Measurements from ENCODE around the gene PLEKHA6.

PLEKHA6 gene

DNA sequence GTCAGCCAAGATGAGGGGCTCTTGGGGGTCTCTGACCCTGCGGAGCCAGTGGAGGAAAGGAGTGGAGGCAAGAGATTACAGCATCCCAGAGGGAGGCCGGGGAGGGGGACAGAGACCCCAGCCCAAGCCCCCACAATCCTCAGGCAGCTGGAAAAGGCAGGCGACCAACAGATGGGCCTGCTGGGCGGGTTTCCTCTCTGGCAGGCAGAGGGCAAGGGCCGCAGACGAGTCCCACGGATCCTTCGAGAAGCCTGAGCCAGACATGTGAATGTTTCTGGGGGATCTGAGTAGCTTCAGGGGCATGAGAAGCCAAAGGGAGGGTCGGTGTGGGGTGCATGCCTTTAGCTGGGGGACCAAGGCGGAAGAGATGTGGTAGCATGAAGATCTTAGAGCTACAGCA, 2.1 kb upstream of the PLEKHA6 start:
- no CpG with 5 or more reads among the region's 10 CpGs for WGBS (ENCODE audit: extremely low coverage, insufficient coverage, low lambda C conversion rate)
- H3K23ac ChIP-seq (ENCODE audit: low read length) = no peak overlapping the region
- no peak overlapping the region for H3K4me3 ChIP-seq (ENCODE audit: low read length)
- no peak overlapping the region for H2BK120ac ChIP-seq (ENCODE audit: low read depth, low read length)
- H3K9ac ChIP-seq (ENCODE audit: low read length) = no peak overlapping the region
- no peak overlapping the region for H2BK15ac ChIP-seq (replicated peaks; ENCODE audit: low read depth)
- H3K4me2 ChIP-seq (ENCODE audit: low read length) = no peak overlapping the region
- no peaks in the 10 kb centered on the region for H3K36me3 ChIP-seq (ENCODE audit: control insufficient read depth, insufficient read depth, low read length)
- no peaks in the 10 kb centered on the region for H3K27me3 ChIP-seq (ENCODE audit: insufficient read depth, low read length, poor library complexity)
- no peak overlapping the region for H3K27ac ChIP-seq (ENCODE audit: low read depth, low read length)
- H3K4me1 ChIP-seq (ENCODE audit: control insufficient read depth, low read depth, low read length) = peaks cover 3% of the 10 kb centered on the region
- H2BK5ac ChIP-seq (ENCODE audit: low read length) = no peak overlapping the region
- no peak overlapping the region for H3K18ac ChIP-seq (ENCODE audit: low read length)
- no peaks in the 10 kb centered on the region for H3K79me2 ChIP-seq (ENCODE audit: control insufficient read depth, insufficient read depth, low read length)
- no peak overlapping the region for H3K4ac ChIP-seq (ENCODE audit: low read depth, low read length)
- H3K79me1 ChIP-seq (ENCODE audit: low read length) = no peaks in the 10 kb centered on the region
- no peak for DNase-seq
- no peak overlapping the region for H3K56ac ChIP-seq (ENCODE audit: low read length)
- no peak overlapping the region for H4K5ac ChIP-seq (ENCODE audit: low read length)
- no peak overlapping the region for H4K8ac ChIP-seq (ENCODE audit: low read depth, low read length)
- H2AK5ac ChIP-seq (ENCODE audit: low read length) = no peak overlapping the region

- Histone ChIP-seq H3K4ac (ENCODE audit: low read depth, low read length) (no peak overlapping the region), H2AK5ac (ENCODE audit: low read length) (no peak overlapping the region), H3K23ac (ENCODE audit: low read length) (no peak overlapping the region), H3K4me1 (ENCODE audit: control insufficient read depth, low read depth, low read length) (peaks cover 3% of the 10 kb centered on the region), H3K27me3 (ENCODE audit: insufficient read depth, low read length, poor library complexity) (no peaks in the 10 kb centered on the region), H3K79me2 (ENCODE audit: control insufficient read depth, insufficient read depth, low read length) (no peaks in the 10 kb centered on the region), H3K4me2 (ENCODE audit: low read length) (no peak overlapping the region), H4K5ac (ENCODE audit: low read length) (no peak overlapping the region), H2BK5ac (ENCODE audit: low read length) (no peak overlapping the region), H3K9ac (ENCODE audit: low read length) (no peak overlapping the region), H3K18ac (ENCODE audit: low read length) (no peak overlapping the region), H3K56ac (ENCODE audit: low read length) (no peak overlapping the region), H3K4me3 (ENCODE audit: low read length) (no peak overlapping the region), H2BK120ac (ENCODE audit: low read depth, low read length) (no peak overlapping the region), H3K79me1 (ENCODE audit: low read length) (no peaks in the 10 kb centered on the region), H3K36me3 (ENCODE audit: control insufficient read depth, insufficient read depth, low read length) (no peaks in the 10 kb centered on the region), H4K8ac (ENCODE audit: low read depth, low read length) (no peak overlapping the region), H3K27ac (ENCODE audit: low read depth, low read length) (no peak overlapping the region), H2BK15ac (replicated peaks; ENCODE audit: low read depth) (no peak overlapping the region)
- DNase-seq = no peak
- whole genome bisulfite sequencing (ENCODE audit: extremely low coverage, insufficient coverage, low lambda C conversion rate) = no CpG with 5 or more reads among the region's 2 CpGs
Measured at GRCh38 chr1:204361341-204361771, 1.6 kb upstream of the PLEKHA6 start.

- Histone ChIP-seq H3K36me3 (ENCODE audit: control insufficient read depth, insufficient read depth, low read length) (no peaks in the 10 kb centered on the region), H3K4me1 (ENCODE audit: control insufficient read depth, low read depth, low read length) (peaks cover 3% of the 10 kb centered on the region), H3K27ac (ENCODE audit: low read depth, low read length) (no peak overlapping the region), H2AK5ac (ENCODE audit: low read length) (no peak overlapping the region), H3K79me1 (ENCODE audit: low read length) (no peaks in the 10 kb centered on the region), H4K5ac (ENCODE audit: low read length) (no peak overlapping the region), H3K23ac (ENCODE audit: low read length) (no peak overlapping the region), H2BK5ac (ENCODE audit: low read length) (no peak overlapping the region), H3K79me2 (ENCODE audit: control insufficient read depth, insufficient read depth, low read length) (no peaks in the 10 kb centered on the region), H3K4me2 (ENCODE audit: low read length) (no peak overlapping the region), H3K4ac (ENCODE audit: low read depth, low read length) (no peak overlapping the region), H3K18ac (ENCODE audit: low read length) (no peak overlapping the region), H2BK15ac (replicated peaks; ENCODE audit: low read depth) (no peak overlapping the region), H3K4me3 (ENCODE audit: low read length) (no peak overlapping the region), H3K56ac (ENCODE audit: low read length) (no peak overlapping the region), H3K9ac (ENCODE audit: low read length) (no peak overlapping the region), H3K27me3 (ENCODE audit: insufficient read depth, low read length, poor library complexity) (no peaks in the 10 kb centered on the region), H2BK120ac (ENCODE audit: low read depth, low read length) (no peak overlapping the region), H4K8ac (ENCODE audit: low read depth, low read length) (no peak overlapping the region)
- no CpG with 5 or more reads among the region's 4 CpGs for WGBS (ENCODE audit: extremely low coverage, insufficient coverage, low lambda C conversion rate)
- DNase-seq = no peak
Measured at GRCh38 chr1:204360314-204360713, 585 bp upstream of the PLEKHA6 start.

DNA sequence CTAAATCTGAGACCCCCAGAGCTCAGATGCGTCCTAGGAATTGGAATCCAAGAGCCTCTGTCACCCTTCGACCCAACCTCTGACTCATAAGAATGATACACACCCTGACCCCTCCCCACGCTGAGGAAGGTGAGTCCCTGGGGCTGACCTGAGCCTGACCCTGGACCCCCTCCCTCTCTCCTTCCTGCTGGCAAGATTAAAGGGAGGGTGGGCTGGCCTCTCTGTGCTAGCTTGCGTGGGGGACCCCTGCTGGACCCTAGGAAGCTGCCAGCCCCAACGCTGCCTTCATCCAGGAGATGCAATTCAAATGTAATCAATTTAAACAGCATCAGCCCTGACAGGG, 627 bp downstream of the PLEKHA6 start:
- H3K36me3 ChIP-seq (ENCODE audit: control insufficient read depth, insufficient read depth, low read length) = no peaks in the 10 kb centered on the region
- no peak overlapping the region for H3K18ac ChIP-seq (ENCODE audit: low read length)
- no peaks in the 10 kb centered on the region for H3K79me2 ChIP-seq (ENCODE audit: control insufficient read depth, insufficient read depth, low read length)
- no peak overlapping the region for H2BK5ac ChIP-seq (ENCODE audit: low read length)
- no CpG with 5 or more reads among the region's 5 CpGs for WGBS (ENCODE audit: extremely low coverage, insufficient coverage, low lambda C conversion rate)
- no peak overlapping the region for H2BK15ac ChIP-seq (replicated peaks; ENCODE audit: low read depth)
- H3K4me1 ChIP-seq (ENCODE audit: control insufficient read depth, low read depth, low read length) = peaks cover 3% of the 10 kb centered on the region
- H3K56ac ChIP-seq (ENCODE audit: low read length) = peak overlapping the region; percentile 18
- H3K4me3 ChIP-seq (ENCODE audit: low read length) = no peak overlapping the region
- H3K9ac ChIP-seq (ENCODE audit: low read length) = no peak overlapping the region
- no peak overlapping the region for H3K4me2 ChIP-seq (ENCODE audit: low read length)
- H4K8ac ChIP-seq (ENCODE audit: low read depth, low read length) = no peak overlapping the region
- no peak overlapping the region for H4K5ac ChIP-seq (ENCODE audit: low read length)
- H3K79me1 ChIP-seq (ENCODE audit: low read length) = no peaks in the 10 kb centered on the region
- H3K4ac ChIP-seq (ENCODE audit: low read depth, low read length) = no peak overlapping the region
- H2BK120ac ChIP-seq (ENCODE audit: low read depth, low read length) = no peak overlapping the region
- H3K27ac ChIP-seq (ENCODE audit: low read depth, low read length) = no peak overlapping the region
- H2AK5ac ChIP-seq (ENCODE audit: low read length) = no peak overlapping the region
- H3K23ac ChIP-seq (ENCODE audit: low read length) = no peak overlapping the region
- no peaks in the 10 kb centered on the region for H3K27me3 ChIP-seq (ENCODE audit: insufficient read depth, low read length, poor library complexity)
- DNase-seq = peak; percentile 39

GRCh38 chr1:204358605-204359004, 1.1 kb downstream of the PLEKHA6 start:
- no CpG with 5 or more reads among the region's 5 CpGs for WGBS (ENCODE audit: extremely low coverage, insufficient coverage, low lambda C conversion rate)
- no peak overlapping the region for H2BK15ac ChIP-seq (replicated peaks; ENCODE audit: low read depth)

More at GRCh38 chr1:204358605-204359004, 1.1 kb downstream of the PLEKHA6 start:
- Histone ChIP-seq H3K79me1 (ENCODE audit: low read length) (no peaks in the 10 kb centered on the region), H2AK5ac (ENCODE audit: low read length) (no peak overlapping the region), H3K4me3 (ENCODE audit: low read length) (no peak overlapping the region), H4K5ac (ENCODE audit: low read length) (no peak overlapping the region), H3K4ac (ENCODE audit: low read depth, low read length) (no peak overlapping the region), H3K27ac (ENCODE audit: low read depth, low read length) (no peak overlapping the region), H3K79me2 (ENCODE audit: control insufficient read depth, insufficient read depth, low read length) (no peaks in the 10 kb centered on the region), H3K36me3 (ENCODE audit: control insufficient read depth, insufficient read depth, low read length) (no peaks in the 10 kb centered on the region), H3K18ac (ENCODE audit: low read length) (no peak overlapping the region), H3K9ac (ENCODE audit: low read length) (no peak overlapping the region), H3K4me2 (ENCODE audit: low read length) (no peak overlapping the region), H3K27me3 (ENCODE audit: insufficient read depth, low read length, poor library complexity) (no peaks in the 10 kb centered on the region), H3K23ac (ENCODE audit: low read length) (no peak overlapping the region), H2BK120ac (ENCODE audit: low read depth, low read length) (no peak overlapping the region), H2BK5ac (ENCODE audit: low read length) (no peak overlapping the region), H3K4me1 (ENCODE audit: control insufficient read depth, low read depth, low read length) (peaks cover 3% of the 10 kb centered on the region), H3K56ac (ENCODE audit: low read length) (peak overlapping the region; percentile 18), H4K8ac (ENCODE audit: low read depth, low read length) (no peak overlapping the region)
- DNase-seq = no peak

Measured in mesendoderm (in vitro differentiated cells).